ENCODE data around the gene STRN.
"Not testable (repeated sequence)": the region's sequence is repeated elsewhere in the genome, so short reads cannot be mapped to it uniquely, and the experiment has no call there.

Gene STRN

DNA sequence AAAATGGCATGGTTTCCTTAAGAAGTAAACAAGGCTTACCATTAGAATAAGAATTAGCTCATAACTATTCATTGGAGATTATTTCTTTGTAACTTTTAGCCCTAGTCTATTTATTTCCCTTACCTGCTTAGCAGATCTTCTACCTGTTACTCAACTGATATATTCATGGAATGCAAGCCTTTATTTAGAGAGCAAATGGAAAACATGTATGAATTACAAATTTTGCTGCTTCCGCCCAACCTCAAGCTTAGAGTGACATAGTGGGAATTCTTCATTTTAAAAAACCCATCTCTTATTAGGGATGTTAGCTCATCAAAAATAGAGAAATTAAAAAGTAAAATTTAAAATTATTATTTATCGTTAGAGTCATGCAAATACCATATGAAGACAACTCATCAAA lies 110.9 kb downstream of the STRN start:
- no peaks in the 10 kb centered on the region for H3K36me3 ChIP-seq (ENCODE audit: control insufficient read depth, insufficient read depth, low read length)
- H3K9me3 ChIP-seq (ENCODE audit: control insufficient read depth, low read length) = no peaks in the 10 kb centered on the region
- no peaks in the 10 kb centered on the region for H3K27me3 ChIP-seq (ENCODE audit: control insufficient read depth, insufficient read depth, low read length)
- no peak overlapping the region for H3K4me3 ChIP-seq (ENCODE audit: low read length)
- no peak overlapping the region for H3K9ac ChIP-seq (ENCODE audit: low read length)
- no peaks in the 10 kb centered on the region for H3K4me1 ChIP-seq (ENCODE audit: control insufficient read depth, insufficient read depth, low read length)

DNA sequence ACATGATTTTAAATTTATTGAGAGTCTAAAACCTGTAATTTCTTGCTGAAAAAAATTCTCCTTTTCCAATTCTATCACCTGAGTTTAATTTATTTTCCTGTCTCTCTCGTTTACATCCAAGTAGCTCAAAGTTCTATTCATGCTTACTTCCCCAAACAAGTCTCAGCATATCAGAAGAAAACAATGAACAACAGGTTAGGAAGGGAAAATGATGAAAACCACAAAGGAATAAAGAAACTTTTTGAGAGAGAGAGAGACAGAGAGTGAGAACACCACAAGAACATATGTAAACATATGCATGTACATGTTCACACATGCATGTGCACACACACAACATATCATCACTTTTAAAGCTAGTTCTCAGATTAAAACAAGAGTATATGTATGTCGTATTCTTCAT lies 112.1 kb downstream of the STRN start:
- no peaks in the 10 kb centered on the region for H3K36me3 ChIP-seq (ENCODE audit: control insufficient read depth, insufficient read depth, low read length)
- no peak overlapping the region for H3K9ac ChIP-seq (ENCODE audit: low read length)
- no peaks in the 10 kb centered on the region for H3K27me3 ChIP-seq (ENCODE audit: control insufficient read depth, insufficient read depth, low read length)
- H3K9me3 ChIP-seq (ENCODE audit: control insufficient read depth, low read length) = no peaks in the 10 kb centered on the region
- no peak overlapping the region for H3K4me3 ChIP-seq (ENCODE audit: low read length)
- H3K4me1 ChIP-seq (ENCODE audit: control insufficient read depth, insufficient read depth, low read length) = no peaks in the 10 kb centered on the region

DNA sequence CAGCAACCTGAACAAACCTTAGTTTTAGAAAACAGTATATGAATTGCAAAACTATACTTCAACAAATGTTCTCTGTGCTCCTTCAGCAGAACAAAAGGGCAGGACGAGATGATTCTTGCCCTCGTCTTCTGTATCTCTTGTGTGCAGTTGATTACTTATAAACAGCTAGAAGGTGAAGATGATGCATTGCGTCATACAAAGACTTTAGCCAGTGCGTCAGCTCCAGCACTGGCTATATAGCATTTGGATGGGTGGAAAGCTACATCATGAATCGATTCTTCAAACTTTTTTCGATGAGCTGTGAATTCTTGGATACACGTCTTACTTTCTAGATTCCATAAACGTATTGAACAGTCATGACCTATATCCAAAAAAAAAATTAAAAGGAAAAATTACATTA lies 117.1 kb downstream of the STRN start:
- Histone ChIP-seq H3K4me1 (ENCODE audit: control insufficient read depth, insufficient read depth, low read length) (no peaks in the 10 kb centered on the region), H3K9me3 (ENCODE audit: control insufficient read depth, low read length) (no peaks in the 10 kb centered on the region), H3K36me3 (ENCODE audit: control insufficient read depth, insufficient read depth, low read length) (no peaks in the 10 kb centered on the region), H3K4me3 (ENCODE audit: low read length) (no peak overlapping the region), H3K9ac (ENCODE audit: low read length) (no peak overlapping the region), H3K27me3 (ENCODE audit: control insufficient read depth, insufficient read depth, low read length) (no peaks in the 10 kb centered on the region)

DNA sequence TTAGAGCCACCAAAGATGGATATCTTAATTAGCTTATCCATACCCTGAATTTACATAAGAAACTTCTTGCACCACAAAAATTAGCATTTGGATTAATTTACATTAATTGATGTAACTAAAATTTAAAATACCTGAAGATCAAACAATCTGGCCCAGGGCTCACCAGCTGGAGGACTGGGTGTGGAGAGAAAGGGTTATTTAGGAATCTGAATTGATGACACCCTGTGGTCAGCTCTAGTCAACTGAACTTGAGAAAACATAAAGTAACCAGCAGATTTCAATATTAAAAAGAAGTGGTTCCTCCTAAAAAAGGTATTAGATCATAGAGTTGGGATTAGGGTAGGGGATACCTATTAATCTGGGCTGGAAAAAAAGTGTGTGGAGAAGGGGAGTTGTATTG lies 122.5 kb downstream of the STRN start:
- Histone ChIP-seq H3K4me3 (ENCODE audit: low read length) (no peak overlapping the region), H3K9me3 (ENCODE audit: control insufficient read depth, low read length) (no peaks in the 10 kb centered on the region), H3K4me1 (ENCODE audit: control insufficient read depth, insufficient read depth, low read length) (no peaks in the 10 kb centered on the region), H3K9ac (ENCODE audit: low read length) (no peak overlapping the region), H3K27me3 (ENCODE audit: control insufficient read depth, insufficient read depth, low read length) (no peaks in the 10 kb centered on the region), H3K36me3 (ENCODE audit: control insufficient read depth, insufficient read depth, low read length) (no peaks in the 10 kb centered on the region)

DNA sequence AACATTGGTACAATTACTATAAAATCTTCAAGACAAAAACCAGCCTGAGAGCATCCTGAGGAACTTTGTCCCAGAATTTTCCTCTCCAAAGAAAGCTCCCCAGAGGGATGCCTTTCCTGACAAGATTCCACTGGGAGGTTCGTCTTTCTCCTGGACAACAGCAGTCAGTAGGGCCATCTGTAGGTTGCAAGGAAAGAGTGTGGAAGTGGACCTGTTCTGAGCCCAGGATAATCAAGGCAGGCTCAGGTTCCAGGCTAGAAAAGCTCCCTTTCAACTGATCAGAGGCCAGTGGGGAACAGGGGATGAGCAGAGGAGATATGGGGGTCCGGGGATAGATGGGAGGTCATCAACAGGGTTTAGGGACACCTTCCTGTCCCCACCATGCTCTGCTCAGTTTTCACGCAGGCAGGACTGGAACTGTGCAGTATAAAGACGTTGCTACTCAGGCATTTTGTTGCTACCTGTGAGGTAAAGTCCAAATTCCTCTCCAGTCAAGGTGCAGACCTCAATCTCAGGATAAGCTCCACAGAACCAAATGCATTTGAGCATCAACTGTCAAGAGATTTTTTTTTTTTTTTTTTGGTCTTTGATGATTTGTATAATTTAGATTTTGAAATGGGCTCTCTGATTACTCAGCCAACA lies 126.2 kb downstream of the STRN start:
- no peak overlapping the region for H3K9ac ChIP-seq (ENCODE audit: low read length)
- H3K4me1 ChIP-seq (ENCODE audit: control insufficient read depth, insufficient read depth, low read length) = no peaks in the 10 kb centered on the region

DNA sequence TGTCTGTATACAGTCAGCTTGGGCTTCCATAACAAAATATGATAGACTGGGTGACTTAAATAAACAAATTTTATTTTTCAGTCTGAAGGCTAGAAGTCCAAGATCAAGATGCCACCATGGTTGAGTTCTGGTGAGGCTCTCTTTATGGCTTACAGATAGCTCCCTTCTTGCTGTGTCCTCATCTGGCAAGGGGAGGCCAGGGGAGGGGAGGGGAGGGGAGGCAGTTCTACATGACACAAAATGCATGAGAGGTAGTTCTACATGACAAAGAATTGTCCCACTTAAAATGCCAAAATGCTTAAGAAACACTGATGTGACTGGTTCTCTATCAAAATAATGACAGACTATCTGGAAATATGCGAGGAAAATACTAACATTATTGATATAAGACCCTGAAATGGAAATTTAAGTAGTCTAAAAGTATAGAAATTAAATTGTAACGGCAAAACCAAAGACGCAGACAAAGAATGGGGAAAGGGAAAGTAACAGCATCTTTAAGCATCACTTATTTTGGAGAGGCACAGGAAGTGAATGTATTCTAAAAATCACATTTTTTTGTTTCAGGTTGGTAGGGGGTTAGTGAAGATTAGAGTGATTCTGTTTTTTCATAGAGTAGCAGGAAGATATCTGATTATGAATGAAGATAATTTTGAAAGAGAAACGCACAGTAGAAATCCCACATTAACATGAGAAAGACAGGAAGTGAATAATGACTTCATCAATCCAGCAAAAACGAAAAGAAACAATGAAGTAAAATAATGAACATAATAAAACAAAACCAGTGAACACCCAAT lies 131.4 kb downstream of the STRN start:
- H3K9me3 ChIP-seq (ENCODE audit: control insufficient read depth, low read length) = no peaks in the 10 kb centered on the region
- no peaks in the 10 kb centered on the region for H3K36me3 ChIP-seq (ENCODE audit: control insufficient read depth, insufficient read depth, low read length)
- no peak overlapping the region for H3K4me3 ChIP-seq (ENCODE audit: low read length)
- H3K4me1 ChIP-seq (ENCODE audit: control insufficient read depth, insufficient read depth, low read length) = no peaks in the 10 kb centered on the region
- no peak overlapping the region for H3K9ac ChIP-seq (ENCODE audit: low read length)
- no peaks in the 10 kb centered on the region for H3K27me3 ChIP-seq (ENCODE audit: control insufficient read depth, insufficient read depth, low read length)

More for the DNA sequence above, 126.2 kb downstream of the STRN start:
- Histone ChIP-seq H3K27me3 (ENCODE audit: control insufficient read depth, insufficient read depth, low read length) (no peaks in the 10 kb centered on the region), H3K9me3 (ENCODE audit: control insufficient read depth, low read length) (no peaks in the 10 kb centered on the region), H3K36me3 (ENCODE audit: control insufficient read depth, insufficient read depth, low read length) (no peaks in the 10 kb centered on the region), H3K4me3 (ENCODE audit: low read length) (no peak overlapping the region)

DNA sequence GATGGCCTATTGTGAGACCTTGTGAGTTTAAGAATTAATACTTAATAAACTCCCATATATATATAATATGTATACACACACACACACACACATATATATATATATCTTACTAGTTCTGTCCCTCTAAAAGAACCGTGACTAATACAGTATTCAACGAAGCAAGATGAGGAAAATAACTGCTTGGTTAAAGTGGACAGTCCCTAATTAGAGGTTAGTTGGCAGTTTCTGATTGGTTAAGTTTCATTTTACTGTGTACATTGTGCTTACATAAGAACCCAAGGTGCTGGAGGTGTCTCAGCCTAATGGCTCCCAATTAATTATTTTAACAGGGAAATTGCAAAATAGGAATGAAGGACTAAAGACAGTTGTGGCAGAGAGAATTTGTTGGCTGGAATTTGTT lies 132.1 kb downstream of the STRN start:
- no peak overlapping the region for H3K4me3 ChIP-seq (ENCODE audit: low read length)
- H3K36me3 ChIP-seq (ENCODE audit: control insufficient read depth, insufficient read depth, low read length) = no peaks in the 10 kb centered on the region
- no peaks in the 10 kb centered on the region for H3K9me3 ChIP-seq (ENCODE audit: control insufficient read depth, low read length)
- no peaks in the 10 kb centered on the region for H3K27me3 ChIP-seq (ENCODE audit: control insufficient read depth, insufficient read depth, low read length)
- H3K4me1 ChIP-seq (ENCODE audit: control insufficient read depth, insufficient read depth, low read length) = no peaks in the 10 kb centered on the region
- H3K9ac ChIP-seq (ENCODE audit: low read length) = no peak overlapping the region

DNA sequence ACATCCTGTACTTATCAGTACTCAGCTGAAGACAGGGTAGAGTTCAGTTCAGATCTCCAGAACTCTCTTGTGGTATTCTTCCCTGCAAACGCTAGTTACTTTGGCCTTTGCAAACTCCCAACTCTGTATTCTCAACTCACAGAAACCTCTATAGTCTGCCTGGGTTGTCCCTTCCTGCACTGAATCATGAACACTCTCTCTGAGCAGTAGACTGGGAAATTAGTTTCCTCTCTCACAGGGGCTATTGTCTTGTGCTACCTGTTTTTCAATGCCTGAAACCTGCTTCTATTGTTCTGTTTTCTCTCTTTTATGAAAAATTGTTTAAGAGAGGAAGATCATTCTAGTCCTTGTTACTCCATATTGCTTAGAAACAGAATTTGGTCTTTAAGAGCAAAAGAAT lies 135.2 kb downstream of the STRN start:
- Histone ChIP-seq H3K27me3 (ENCODE audit: control insufficient read depth, insufficient read depth, low read length) (no peaks in the 10 kb centered on the region), H3K36me3 (ENCODE audit: control insufficient read depth, insufficient read depth, low read length) (no peaks in the 10 kb centered on the region), H3K9me3 (ENCODE audit: control insufficient read depth, low read length) (no peaks in the 10 kb centered on the region), H3K4me3 (ENCODE audit: low read length) (no peak overlapping the region), H3K9ac (ENCODE audit: low read length) (no peak overlapping the region), H3K4me1 (ENCODE audit: control insufficient read depth, insufficient read depth, low read length) (no peaks in the 10 kb centered on the region)

DNA sequence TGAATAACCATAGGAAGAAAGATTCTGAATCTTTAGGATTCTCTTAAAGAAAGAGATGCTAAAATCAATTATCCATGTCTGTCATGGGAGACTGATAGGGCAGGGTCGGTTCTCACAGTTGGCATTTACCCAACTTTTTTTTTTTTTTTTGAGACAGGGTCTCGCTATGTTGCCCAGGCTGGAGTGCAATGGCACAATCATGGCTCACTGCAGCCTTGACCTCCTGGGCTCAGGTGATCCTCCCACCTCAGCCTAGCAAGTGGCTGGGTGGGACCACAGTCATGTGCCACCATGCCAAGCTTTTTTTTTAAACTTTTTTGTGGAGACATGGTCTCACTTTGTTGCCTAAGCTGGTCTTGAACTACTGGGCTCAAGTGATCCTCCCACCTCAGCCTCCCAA lies 141.7 kb downstream of the STRN start:
- H3K9me3 ChIP-seq (ENCODE audit: control insufficient read depth, low read length); H3K36me3 ChIP-seq (ENCODE audit: control insufficient read depth, insufficient read depth, low read length): not testable (repeated sequence)

DNA sequence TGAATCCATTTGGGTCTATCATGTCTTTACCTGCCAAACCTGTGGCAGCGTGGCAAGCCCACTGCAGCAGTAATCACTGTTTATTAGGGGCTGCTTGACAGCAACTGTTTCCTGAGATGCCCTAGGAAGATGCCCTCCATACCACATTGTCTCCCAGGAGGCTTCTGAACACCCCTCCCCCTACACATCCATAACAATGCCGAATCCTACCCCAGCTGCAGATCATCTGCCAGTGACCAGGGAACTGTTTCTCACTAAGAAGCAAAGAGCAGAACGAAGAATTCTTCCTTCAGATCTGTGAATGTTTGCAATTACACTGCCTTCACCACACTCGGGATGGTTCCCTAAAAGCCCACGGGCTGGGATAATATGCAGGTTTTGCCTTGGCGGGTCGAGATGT lies 142.1 kb downstream of the STRN start:
- Histone ChIP-seq H3K4me1 (ENCODE audit: control insufficient read depth, insufficient read depth, low read length) (peaks cover 30% of the 10 kb centered on the region), H3K9me3 (ENCODE audit: control insufficient read depth, low read length) (no peaks in the 10 kb centered on the region), H3K36me3 (ENCODE audit: control insufficient read depth, insufficient read depth, low read length) (no peaks in the 10 kb centered on the region), H3K4me3 (ENCODE audit: low read length) (no peak overlapping the region), H3K9ac (ENCODE audit: low read length) (no peak overlapping the region), H3K27me3 (ENCODE audit: control insufficient read depth, insufficient read depth, low read length) (no peaks in the 10 kb centered on the region)

More for the DNA sequence above, 141.7 kb downstream of the STRN start:
- H3K4me1 ChIP-seq (ENCODE audit: control insufficient read depth, insufficient read depth, low read length) = peaks cover 25% of the 10 kb centered on the region
- H3K4me3 ChIP-seq (ENCODE audit: low read length); H3K27me3 ChIP-seq (ENCODE audit: control insufficient read depth, insufficient read depth, low read length); H3K9ac ChIP-seq (ENCODE audit: low read length): not testable (repeated sequence)

DNA sequence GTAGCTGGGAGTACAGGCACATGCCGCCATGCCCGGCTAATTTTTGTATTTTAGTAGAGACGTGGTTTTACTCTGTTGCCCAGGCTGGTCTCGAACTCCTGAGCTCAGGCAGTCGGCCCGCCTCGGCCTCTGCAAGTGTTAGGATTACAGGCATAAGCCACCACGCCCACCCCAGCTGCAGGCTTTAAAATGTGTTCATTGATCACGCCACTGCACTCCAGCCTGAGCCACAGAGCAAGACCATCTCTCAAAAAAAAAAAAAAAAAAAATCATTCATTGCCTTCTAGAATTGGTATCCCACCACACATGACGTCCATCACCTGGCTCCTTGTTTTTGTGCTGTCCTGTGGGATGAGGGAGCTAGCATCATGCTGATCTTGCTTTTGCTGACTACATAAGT lies 142.5 kb downstream of the STRN start:
- no peak overlapping the region for H3K9ac ChIP-seq (ENCODE audit: low read length)
- H3K36me3 ChIP-seq (ENCODE audit: control insufficient read depth, insufficient read depth, low read length) = no peaks in the 10 kb centered on the region
- no peaks in the 10 kb centered on the region for H3K9me3 ChIP-seq (ENCODE audit: control insufficient read depth, low read length)
- peaks cover 34% of the 10 kb centered on the region for H3K4me1 ChIP-seq (ENCODE audit: control insufficient read depth, insufficient read depth, low read length)
- no peaks in the 10 kb centered on the region for H3K27me3 ChIP-seq (ENCODE audit: control insufficient read depth, insufficient read depth, low read length)
- no peak overlapping the region for H3K4me3 ChIP-seq (ENCODE audit: low read length)

DNA sequence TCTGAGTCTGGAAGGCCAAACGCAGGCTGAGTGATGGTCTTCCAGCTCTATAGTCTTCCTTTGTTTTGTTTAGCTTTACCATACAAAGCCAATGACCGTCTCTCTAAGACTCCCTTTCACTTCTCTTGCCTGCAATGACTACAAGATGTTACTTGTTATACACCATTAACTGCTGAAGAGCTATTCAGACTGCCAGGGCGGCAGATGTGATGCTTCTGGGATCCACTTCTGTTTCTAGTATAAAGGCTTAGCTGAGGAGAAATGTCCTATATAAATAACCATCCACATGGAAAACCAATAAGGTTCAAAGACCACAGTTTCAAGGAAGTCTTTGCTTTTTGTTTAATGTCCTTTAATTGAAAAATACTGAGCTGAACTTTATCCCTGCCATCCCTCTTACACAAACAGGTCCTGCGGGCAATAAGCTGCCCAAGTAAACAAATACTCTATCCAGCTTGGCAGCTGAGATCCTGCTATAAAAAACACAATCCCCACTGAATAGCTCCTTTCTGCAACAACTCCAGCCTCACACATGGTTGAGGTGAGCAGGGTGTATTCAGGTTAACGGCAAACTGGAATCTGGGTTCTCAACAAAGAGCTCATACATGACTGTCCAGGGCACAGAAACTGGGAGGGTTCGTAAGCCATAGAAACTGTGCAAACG lies 145.3 kb downstream of the STRN start:
- Histone ChIP-seq H3K9ac (ENCODE audit: low read length) (no peak overlapping the region), H3K4me1 (ENCODE audit: control insufficient read depth, insufficient read depth, low read length) (peaks cover 42% of the 10 kb centered on the region), H3K27me3 (ENCODE audit: control insufficient read depth, insufficient read depth, low read length) (no peaks in the 10 kb centered on the region), H3K4me3 (ENCODE audit: low read length) (no peak overlapping the region), H3K9me3 (ENCODE audit: control insufficient read depth, low read length) (no peaks in the 10 kb centered on the region), H3K36me3 (ENCODE audit: control insufficient read depth, insufficient read depth, low read length) (no peaks in the 10 kb centered on the region)
